ENCODE data around the gene NXPH1.

NXPH1 gene

GRCh38 chr7:8742837-8743236 is 309.4 kb downstream of the NXPH1 start:
- no peak for DNase-seq

- no peak for DNase-seq
Measured at GRCh38 chr7:8747338-8747737, 313.9 kb downstream of the NXPH1 start.

- no peak for DNase-seq
Measured at GRCh38 chr7:8751557-8752231, 318.3 kb downstream of the NXPH1 start.

- DNase-seq, result no peak
Measured at GRCh38 chr7:8753355-8753754, 319.9 kb downstream of the NXPH1 start.

GRCh38 chr7:8761731-8762130 is 328.3 kb downstream of the NXPH1 start:
- no peak for DNase-seq

GRCh38 chr7:8762803-8763202 is 329.4 kb downstream of the NXPH1 start:
- DNase-seq, result no peak

GRCh38 chr7:8765374-8765773 is 332.0 kb downstream of the NXPH1 start:
- DNase-seq, result no peak

GRCh38 chr7:8773518-8773917 is 340.1 kb downstream of the NXPH1 start:
- no peak for DNase-seq

- no peak for DNase-seq
Measured at GRCh38 chr7:8778459-8778858, 345.1 kb downstream of the NXPH1 start.

GRCh38 chr7:8781166-8781565 is 347.8 kb downstream of the NXPH1 start:
- DNase-seq, result no peak

GRCh38 chr7:8783229-8783628 is 349.8 kb downstream of the NXPH1 start:
- no peak for DNase-seq

GRCh38 chr7:8785081-8785480 is 351.7 kb downstream of the NXPH1 start:
- DNase-seq, result no peak

- DNase-seq, result no peak
Measured at GRCh38 chr7:8800986-8801385, 367.6 kb downstream of the NXPH1 start.

All from activated CD4-positive, alpha-beta T cell treated with anti-CD3 and anti-CD28 coated beads, Interleukin-2, amount 50 U/mL, for 16 hours (primary cell).